NCI-H510A treated with DMSO at 0.1 percent for 48 hours (cell line): Measurements from ENCODE around the gene TBX6.
"Not testable (repeated sequence)": the region's sequence is repeated elsewhere in the genome, so short reads cannot be mapped to it uniquely, and the experiment has no call there.

Source experiments
- DNase-seq: peaks from one replicate; lab custom pipeline; 2025; lab: John Stamatoyannopoulos, UW

TBX6 gene

DNA sequence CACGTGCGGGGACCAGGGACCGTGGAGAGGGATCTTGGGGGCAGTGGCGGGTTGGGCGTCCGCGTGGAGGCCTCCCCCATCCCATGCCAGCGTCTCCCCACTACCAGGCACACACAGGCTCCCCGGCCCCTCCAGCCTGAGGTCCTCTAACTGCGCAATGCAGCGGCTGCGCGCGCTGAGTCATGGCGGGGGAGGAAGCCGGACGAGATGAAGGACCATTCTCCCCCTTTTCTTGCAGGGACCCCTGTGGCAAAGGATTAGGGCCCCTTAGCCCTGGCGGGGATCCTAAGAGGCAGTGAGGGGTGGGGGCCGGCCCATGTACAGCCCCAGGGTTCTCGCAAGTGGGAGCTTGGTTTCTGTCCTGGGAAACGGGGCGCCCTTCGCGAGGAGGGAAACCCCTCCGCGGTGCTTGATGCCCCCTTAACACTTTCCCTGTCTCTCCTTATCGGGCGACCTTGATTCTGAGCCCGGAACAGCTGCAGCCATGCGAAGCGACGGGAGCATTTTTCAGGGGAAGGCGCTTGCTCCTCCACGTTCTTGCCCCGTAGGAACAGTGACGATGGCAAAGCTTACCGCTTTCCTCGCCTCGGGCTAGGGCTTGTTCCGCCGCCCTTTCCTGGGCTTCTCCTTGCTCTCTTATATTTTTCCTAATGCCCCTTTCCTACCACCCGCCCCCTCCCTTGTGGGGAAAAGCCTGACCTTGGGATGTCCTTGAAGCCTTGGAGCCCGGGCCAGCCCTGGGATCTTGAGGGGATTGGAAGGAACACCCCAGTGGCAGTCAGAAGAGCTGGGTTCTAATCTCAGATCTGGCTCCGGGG, 25.6 kb downstream of the TBX6 start:
- no peak for DNase-seq

DNA sequence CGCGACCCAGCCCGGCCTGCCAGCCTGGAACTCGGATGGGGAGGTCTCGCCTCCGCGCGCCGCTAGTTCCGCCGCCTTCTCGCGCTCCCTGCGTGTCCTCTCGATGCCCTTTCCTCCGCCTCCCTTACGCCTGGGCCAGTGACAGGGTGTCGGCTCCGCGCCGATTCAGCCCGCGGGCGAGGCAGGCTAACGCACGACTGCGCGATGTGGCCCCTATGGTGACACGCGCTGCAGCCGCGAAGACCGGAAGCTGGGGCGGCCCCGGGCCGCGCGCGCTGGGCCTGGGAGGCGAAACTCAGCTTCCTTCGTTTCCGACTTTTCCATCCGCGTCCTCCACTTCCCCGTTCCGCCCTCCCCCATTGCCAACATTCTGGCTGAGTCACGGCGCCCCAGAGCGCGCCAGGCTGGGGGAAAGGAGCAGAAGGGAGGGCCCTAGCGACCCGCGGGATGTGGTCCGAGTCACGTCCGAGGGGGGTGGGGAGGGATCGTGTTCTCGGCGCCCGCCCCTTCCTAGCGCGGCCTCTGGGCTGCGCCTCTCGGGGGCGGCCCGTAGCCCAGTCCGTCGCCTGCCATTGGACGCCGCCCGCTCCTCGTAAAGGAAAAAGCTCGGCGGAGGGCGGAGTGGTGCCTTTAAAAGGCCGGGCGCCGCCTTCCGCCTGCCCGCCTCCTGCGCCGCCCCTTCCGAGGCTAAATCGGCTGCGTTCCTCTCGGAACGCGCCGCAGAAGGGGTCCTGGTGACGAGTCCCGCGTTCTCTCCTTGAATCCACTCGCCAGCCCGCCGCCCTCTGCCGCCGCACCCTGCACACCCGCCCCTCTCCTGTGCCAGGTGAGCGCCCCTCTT, 26.4 kb downstream of the TBX6 start, which contains the start of gene ALDOA:
Gene ALDOA (plus strand): TSS at position 659 of the 841 bp plus-strand sequence. CDS start 1,138 bp downstream, outside the sequence.
- DNase-seq: peak; percentile 98

DNA sequence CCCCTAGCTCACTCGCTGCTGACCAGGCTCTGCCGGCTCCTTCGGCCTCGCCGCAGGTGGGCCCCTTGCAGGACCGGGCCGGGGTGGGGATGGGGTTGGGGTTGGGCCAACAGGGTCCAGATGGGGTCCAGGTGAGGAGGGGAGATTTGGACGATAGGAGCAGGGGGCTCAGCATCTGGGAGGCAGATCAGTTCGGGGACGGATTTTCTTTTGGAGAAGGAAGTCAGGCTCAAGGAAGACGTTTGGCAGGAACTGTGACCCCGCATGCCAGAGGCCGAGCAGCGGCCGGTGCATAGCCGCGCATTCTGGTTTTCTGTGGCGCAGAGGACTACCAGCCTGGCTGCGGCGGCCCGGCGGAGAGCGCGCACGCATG, 27.0 kb downstream of the TBX6 start:
- DNase-seq: no peak

DNA sequence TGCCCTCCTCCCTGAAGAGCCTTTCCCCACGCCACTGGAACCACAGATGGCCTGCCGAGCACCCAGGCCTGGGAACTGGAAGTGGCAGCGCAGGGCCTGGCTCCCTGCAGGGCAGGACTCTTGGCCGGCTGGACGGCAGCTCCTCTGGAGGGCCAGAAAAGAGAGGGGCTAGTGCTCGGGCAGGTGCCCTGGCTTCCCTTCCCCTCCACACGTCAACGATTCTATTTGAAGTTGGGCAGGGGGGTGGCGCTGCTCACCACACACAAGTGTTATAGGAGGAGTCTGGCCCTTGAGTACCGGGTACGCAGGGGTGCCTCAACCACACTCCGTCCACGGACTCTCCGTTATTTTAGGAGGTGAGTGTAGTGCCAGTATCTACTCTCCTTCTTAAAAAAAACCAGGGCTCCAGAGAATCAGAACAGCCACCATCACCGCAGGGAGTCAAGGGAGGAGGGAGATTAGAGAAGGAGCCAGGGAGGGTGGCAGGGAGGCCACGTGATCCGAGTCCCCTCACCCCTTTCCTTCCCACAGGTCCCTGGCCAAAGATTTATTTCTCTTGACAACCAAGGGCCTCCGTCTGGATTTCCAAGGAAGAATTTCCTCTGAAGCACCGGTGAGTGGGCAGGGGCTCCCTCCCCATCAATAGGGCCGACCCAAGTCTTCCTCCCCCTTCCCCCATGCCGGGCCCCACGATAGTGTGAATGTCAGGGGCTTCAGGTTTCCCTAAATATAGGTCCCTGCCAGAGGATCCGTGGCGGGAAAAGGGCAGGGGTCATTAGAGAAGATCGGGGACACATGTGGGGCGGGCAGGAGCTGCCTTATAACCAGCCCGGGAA, 27.6 kb downstream of the TBX6 start:
- DNase-seq: peak; percentile 95

DNA sequence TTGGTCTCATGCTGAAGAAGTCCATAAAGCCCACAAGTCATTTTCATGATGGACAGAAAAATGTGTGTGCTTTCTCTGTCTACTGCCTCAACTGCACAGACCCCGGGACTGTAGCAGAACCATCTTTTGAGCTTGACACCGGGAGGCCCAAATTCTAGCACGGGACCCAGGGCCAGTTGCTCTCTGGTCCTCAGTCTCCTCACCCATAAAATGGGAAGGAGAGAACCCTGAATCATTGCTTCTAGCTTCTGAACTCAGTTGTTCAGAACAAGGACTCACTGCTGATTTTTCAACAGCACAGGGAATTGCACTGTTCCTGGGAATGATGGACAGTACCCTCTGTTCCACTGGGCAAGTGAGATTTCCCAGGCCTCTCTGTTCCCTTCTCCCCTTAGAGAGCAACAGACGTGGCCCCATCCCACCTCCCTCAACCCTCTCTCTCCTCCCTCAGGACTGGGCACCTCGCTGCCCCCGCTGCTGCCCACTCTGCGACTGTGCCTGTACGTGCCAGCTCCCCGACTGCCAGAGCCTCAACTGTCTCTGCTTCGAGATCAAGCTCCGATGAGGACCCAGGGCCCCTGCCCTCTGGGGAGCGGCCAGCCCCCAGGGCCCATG, 28.3 kb downstream of the TBX6 start:
- DNase-seq: no peak

DNA sequence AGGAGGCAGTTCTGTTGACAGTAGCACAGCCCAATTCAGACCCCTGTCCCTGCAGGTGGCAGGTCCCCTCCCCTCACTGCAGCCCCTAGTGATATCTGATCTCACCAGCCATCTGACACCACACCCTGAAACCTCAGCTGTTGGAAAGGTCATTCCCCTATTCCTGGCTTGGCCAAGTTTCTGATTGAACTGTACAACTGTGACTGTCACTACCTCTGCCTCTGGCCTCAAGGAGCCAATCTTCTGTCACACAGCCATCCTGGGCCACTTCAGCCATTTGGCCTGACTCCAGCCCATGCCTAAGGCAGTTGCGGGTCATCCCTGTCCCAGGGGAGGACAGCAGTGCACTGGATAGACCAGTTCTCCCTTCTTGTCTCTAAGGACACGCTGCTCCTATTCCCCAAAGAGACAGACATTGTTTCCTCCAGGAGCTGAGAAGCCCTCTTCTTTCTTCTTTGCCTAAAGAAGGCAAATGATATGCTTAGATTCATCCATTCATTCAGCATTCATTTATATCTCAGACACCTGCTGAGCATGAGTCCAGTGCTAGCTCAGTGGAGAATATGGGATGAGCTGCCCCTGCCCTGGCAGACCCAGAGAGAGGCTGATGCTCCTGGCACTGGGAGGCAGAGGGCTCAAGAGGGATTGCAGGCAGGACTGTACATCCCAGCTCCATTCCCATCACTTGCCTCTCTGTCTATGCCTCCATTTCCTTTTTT, 30.7 kb downstream of the TBX6 start:
- DNase-seq: no peak

GRCh38 chr16:30060346-30060745, 31.4 kb downstream of the TBX6 start:
- DNase-seq: no peak

DNA sequence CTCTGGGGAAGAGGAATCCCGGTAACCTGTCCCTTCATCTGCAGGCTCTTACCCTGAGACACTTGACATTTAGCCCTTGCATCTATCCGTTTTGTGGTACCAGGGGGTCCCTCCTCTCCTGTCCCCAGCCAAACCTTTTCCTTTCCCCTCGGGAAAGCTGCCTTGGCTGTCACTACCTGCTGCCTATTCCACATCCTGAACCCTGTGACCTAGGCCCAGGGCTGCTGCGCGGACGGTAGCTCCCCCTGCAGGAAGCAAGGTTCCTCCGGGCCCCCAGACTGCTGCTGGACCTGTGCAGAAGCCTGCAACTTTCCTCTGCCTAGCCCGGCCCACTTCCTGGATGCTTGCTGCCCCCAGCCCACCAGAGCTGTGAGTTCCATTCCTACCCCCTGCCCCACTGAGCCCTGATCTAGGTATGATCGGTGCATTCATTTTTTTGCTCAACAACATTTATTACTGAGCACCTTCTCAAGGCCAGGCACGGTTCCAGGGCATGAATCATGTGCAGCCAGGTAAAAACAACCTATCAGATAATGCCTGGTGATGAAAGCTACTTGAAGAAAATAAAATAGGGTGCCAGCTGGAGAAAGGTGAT, 36.7 kb downstream of the TBX6 start:
- DNase-seq: peak; percentile 47

- no peak for DNase-seq
Observed at GRCh38 chr16:30054451-30054850, 37.3 kb downstream of the TBX6 start.

DNA sequence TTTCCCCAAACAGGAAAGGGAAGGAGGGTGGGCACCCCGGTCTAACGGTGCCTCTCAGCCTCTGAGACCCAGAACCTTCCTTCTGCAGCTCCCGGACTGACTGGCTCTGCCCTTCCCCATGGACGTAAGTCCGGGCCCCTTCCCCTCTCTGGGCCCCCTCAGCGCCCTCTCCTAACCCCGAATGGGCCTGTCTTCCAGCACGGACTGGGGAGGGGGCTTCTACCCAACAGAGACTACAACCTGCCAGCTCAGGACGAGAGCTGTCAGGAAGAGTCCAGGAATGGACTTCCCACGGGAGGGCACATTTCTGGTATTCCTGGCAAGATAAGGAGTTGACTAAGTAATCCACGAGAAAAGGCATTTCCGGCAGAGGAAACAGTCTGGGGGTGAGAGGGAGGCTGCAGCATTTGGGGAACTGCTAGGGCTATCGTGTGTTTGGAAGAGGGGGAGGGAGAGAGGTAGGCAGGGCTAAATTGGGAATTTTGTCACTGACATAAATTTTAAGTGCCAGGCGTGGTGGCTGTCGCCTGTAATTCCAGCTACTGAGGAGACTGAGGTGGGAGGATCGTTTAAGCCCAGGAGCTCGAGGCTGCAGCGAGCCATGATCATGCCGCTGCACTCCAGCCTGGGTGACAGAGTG, 38.2 kb downstream of the TBX6 start:
- peak; percentile 49 for DNase-seq

DNA sequence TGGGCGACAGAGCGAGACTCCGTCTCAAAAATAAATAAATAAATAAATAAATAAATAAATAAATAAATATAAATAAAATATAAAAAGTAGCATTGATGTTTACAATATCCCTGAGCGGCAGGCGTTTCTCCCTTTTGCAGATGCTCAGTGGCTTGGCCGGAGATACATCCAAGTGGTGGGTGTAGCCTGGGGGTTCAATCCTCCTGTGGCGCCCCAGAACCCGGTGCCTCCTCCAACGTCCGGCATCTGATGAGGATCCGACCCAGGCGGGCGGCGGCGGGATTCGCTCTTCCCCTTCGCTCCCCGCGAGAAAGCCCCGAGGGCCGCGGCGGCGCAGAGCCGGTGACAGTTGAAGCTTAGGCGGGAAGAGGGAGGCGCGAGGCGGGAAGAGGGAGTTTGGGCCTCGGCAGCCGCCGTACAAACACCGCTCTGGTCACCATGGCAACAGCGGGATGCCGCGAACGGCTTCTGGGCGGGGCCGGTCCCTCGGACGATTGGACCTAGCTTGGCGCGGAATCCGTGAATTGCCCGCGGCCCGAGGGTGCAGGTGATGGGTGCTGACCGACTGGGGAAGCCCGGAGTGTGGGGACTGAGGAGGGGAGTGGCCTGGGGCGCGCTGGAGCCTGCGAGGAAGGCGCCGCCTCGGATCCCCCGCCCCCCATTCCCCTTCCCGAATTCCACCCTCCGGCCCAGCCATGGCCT, 38.9 kb downstream of the TBX6 start:
- peak; percentile 96 for DNase-seq

- DNase-seq: no peak
Observed at GRCh38 chr16:30051518-30051917, 40.2 kb downstream of the TBX6 start.

- DNase-seq: no peak
Observed at GRCh38 chr16:30049871-30050270, 41.9 kb downstream of the TBX6 start.

GRCh38 chr16:30046588-30046987, 45.1 kb downstream of the TBX6 start:
- no peak for DNase-seq

- DNase-seq: peak; percentile 10
Observed at GRCh38 chr16:30046178-30046577, 45.5 kb downstream of the TBX6 start.

DNA sequence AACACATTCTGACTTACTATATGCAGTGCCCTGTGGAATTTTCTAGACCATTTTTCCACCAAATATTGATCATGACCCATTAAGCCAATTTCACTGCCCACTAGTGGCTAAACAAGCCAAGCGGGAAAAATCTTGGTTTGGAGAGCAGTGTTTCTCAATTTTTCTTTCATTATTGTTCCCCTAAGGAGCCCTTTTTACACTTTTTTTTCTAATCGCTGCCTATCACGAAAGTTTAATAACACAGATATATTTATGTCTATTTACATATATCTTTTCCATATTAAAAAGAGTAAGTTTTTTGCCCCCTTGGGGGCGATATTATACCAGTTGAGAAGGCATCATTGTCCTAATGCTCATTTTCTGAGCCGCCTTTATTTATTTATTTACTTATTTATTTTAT, 49.9 kb downstream of the TBX6 start:
- no peak for DNase-seq

DNA sequence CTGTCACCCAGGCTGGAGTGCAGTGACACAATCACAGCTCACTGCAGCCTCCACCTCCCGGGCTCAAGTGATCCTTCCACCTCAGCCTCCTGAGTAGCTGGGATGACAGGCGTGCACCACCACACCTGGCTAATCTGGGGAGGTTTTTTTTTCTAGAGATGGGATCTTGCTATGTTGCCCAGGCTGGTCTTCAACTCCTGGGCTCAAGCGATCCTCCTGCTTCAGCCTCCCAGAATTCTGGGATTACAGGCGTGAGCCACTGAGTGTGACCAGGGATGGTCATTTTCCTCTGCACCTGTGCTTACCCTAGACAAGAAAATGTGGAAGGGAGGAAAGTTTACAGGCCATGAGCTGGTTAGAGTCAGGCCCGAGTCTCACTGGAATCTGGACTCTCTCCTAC, 51.0 kb downstream of the TBX6 start:
- not testable (repeated sequence) for DNase-seq

- no peak for DNase-seq
Observed at GRCh38 chr16:30040221-30040620, 51.5 kb downstream of the TBX6 start.
